CD14-positive monocyte (primary cell): ENCODE data around the gene FKBP1A. TPM values are rescaled to one million over a fixed set of nuclear protein-coding genes. Genes with fewer than 3 reads are reported as not detected.

Experiments
- DNase-seq, 3 donors: peaks; one replicate each; pipeline ENCODE4 v3.0.0-alpha.2; 2011 to 2022
- H2AFZ ChIP-seq: 2 replicates; pipeline ENCODE4 v1.6.0; 2012; ENCODE audit warnings: mild to moderate bottlenecking, low read depth, low read length, inconsistent platforms; ENCODE audit not compliant: insufficient read depth, poor library complexity, severe bottlenecking
- H3K27ac ChIP-seq, 2 donors: 1 replicate in 1 of 2; 2 replicates in 1 of 2; pipeline ENCODE4 v1.5.1; 2012 to 2013; ENCODE audit warnings: low read length in 2 of 2, control low read depth in 1 of 2, inconsistent platforms in 1 of 2, low read depth in 1 of 2, mild to moderate bottlenecking in 1 of 2
- H3K27me3 ChIP-seq, 2 donors: one replicate each; pipeline versions ENCODE4 v1.6.0 to v1.6.1; 2011 to 2013; ENCODE audit warnings: low read length in 2 of 2; ENCODE audit not compliant: control insufficient read depth in 2 of 2, insufficient read depth in 2 of 2
- H3K36me3 ChIP-seq, 2 donors: replicated peaks in 1 of 2; 1 replicate in 1 of 2; 2 replicates in 1 of 2; pipeline versions ENCODE4 v1.5.1 to v1.6.1; 2012 to 2013; ENCODE audit warnings: low read length in 2 of 2, control low read depth in 1 of 2, inconsistent platforms in 1 of 2, mild to moderate bottlenecking in 1 of 2; ENCODE audit not compliant: insufficient read depth in 2 of 2, control insufficient read depth in 1 of 2
- H3K4me1 ChIP-seq, 2 donors: 1 replicate in 1 of 2; 2 replicates in 1 of 2; pipeline versions ENCODE4 v1.5.1 to v1.6.1; 2012 to 2013; ENCODE audit warnings: low read length in 2 of 2, control low read depth in 1 of 2, inconsistent platforms in 1 of 2, mild to moderate bottlenecking in 1 of 2, moderate library complexity in 1 of 2; ENCODE audit not compliant: insufficient read depth in 2 of 2, control insufficient read depth in 1 of 2
- H3K4me2 ChIP-seq: replicated peaks from 2 replicates; pipeline ENCODE3; 2012; ENCODE audit warnings: low read length, moderate library complexity, mild to moderate bottlenecking; ENCODE audit not compliant: poor library complexity, severe bottlenecking; ENCODE audit errors: extremely low read depth
- H3K4me3 ChIP-seq, 3 experiments: fragments of 200-600 bp in 1 of 3; sonication (generic) in 1 of 3; replicated peaks in 1 of 3; 1 replicate in 2 of 3; 2 replicates in 1 of 3; pipeline ENCODE4 v1.5.1; 2011 to 2013; ENCODE audit warnings: low read length in 3 of 3, mild to moderate bottlenecking in 3 of 3, control low read depth in 2 of 3, low read depth in 2 of 3, inconsistent platforms in 1 of 3, moderate library complexity in 1 of 3
- H3K79me2 ChIP-seq: 2 replicates; pipeline ENCODE4 v1.6.0; 2012; ENCODE audit warnings: mild to moderate bottlenecking, control low read depth, inconsistent platforms, low read length, moderate library complexity; ENCODE audit not compliant: insufficient read depth
- H3K9ac ChIP-seq: 2 replicates; pipeline ENCODE4 v1.6.0; 2017; ENCODE audit warnings: low read length, mild to moderate bottlenecking; ENCODE audit not compliant: insufficient read depth, poor library complexity, severe bottlenecking
- H3K9me3 ChIP-seq, 2 donors: replicated peaks in 1 of 2; 1 replicate in 1 of 2; 2 replicates in 1 of 2; pipeline versions ENCODE4 v1.5.1 to v1.6.1; 2012 to 2013; ENCODE audit warnings: low read length in 2 of 2, control low read depth in 1 of 2; ENCODE audit not compliant: control insufficient read depth in 1 of 2, insufficient read depth in 1 of 2
- H4K20me1 ChIP-seq: 2 replicates; pipeline ENCODE4 v1.6.0; 2012; ENCODE audit warnings: mild to moderate bottlenecking, low read length, control low read depth, moderate library complexity; ENCODE audit not compliant: insufficient read depth
- H3K27ac Mint-ChIP-seq, 7 donors: one replicate each; pipeline ENCODE4 v1.8.0; 2020; ENCODE audit warnings: mild to moderate bottlenecking in 7 of 7, mixed read lengths in 7 of 7, moderate library complexity in 6 of 7, inconsistent platforms in 2 of 7
- H3K27me3 Mint-ChIP-seq, 3 donors: one replicate each; pipeline ENCODE4 v1.8.0; 2021 to 2022; ENCODE audit warnings: low read depth in 3 of 3, mild to moderate bottlenecking in 3 of 3, mixed read lengths in 3 of 3, moderate library complexity in 3 of 3, inconsistent platforms in 1 of 3
- H3K36me3 Mint-ChIP-seq, 2 donors: one replicate each; pipeline ENCODE4 v1.8.0; 2020; ENCODE audit warnings: mixed read lengths in 2 of 2, inconsistent platforms in 1 of 2, mild to moderate bottlenecking in 1 of 2
- H3K4me1 Mint-ChIP-seq: one replicate; pipeline ENCODE4 v1.8.0; 2020; ENCODE audit warnings: mild to moderate bottlenecking, mixed read lengths
- H3K4me3 Mint-ChIP-seq, 2 donors: one replicate each; pipeline ENCODE4 v1.8.0; 2020; ENCODE audit warnings: mild to moderate bottlenecking in 2 of 2, mixed read lengths in 2 of 2, moderate library complexity in 1 of 2
- H3K9me3 Mint-ChIP-seq, 7 donors: one replicate each; pipeline ENCODE4 v1.8.0; 2020 to 2022; ENCODE audit warnings: mixed read lengths in 7 of 7, mild to moderate bottlenecking in 6 of 7, moderate library complexity in 6 of 7, inconsistent platforms in 2 of 7
- WGBS: methylation state at CpG from one replicate; pipeline ENCODE4 v1.1.5; 2013; ENCODE audit warnings: missing lambda C conversion rate; ENCODE audit not compliant: insufficient coverage; 5-methylcytosine and 5-hydroxymethylcytosine counted together
- intact Hi-C, 2 donors: fragments of 100-400 bp; cut with micrococcal nuclease; formaldehyde crosslinking; loops; one replicate each; pipeline versions ENCODE4 v1.15.0 to v1.15.1; 2023
- polyA plus RNA-seq, 3 donors: library from polyadenylated mRNA; depleted of rRNA in 1 of 3; unstranded in 2 of 3; stranded (reverse) in 1 of 3; fragments of 300-500 nt in 2 of 3; fragments of >200 nt in 1 of 3; fragmentation: Illumina TruSeq in 2 of 3; gene quantifications; 1 replicate in 2 of 3; 2 replicates in 1 of 3; pipeline ENCODE4 v1.2.3, GENCODE V29; 2012 to 2021
- TF ChIP-seq, protein P1 (sequence below): fragments of 200-600 bp; IDR thresholded peaks from one replicate; pipeline ENCODE4 v1.8.0; 2022; ENCODE audit warnings: antibody characterized with exemption, mild to moderate bottlenecking

The FKBP1A gene
- polyA plus RNA-seq, 3 donors, result 155 to 268 (median 194) TPM

DNA sequence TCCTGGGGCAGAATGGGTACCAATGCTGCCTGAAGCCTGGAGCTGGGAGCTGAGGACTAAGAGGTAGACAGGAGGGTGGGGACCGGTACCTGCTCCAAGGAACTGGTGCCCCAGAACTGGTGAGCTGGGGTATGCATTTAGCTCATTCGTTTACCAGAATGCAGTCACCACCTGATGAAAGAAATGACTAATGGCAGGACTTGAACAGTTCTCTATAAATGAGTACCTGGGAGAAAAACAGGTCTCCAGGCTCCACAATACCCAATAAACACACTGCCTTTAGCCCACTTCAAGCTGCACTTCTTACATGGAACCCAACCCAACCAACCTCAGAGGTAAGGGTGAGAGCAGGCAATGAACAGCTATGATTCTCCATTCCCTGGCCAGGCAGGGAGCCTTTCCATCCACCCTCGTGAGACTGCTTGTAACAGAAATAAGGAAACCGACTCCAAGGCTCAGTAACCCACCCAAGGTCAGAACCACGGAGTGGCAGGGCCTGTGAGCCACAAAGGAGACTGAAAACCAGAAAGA, 15.4 kb downstream of the FKBP1A start:
- peaks cover 98% of the 10 kb centered on the region for H4K20me1 ChIP-seq
- peaks cover 28 to 62% of the 10 kb centered on the region in 2 donors for H3K36me3 Mint-ChIP-seq
- TF ChIP-seq, protein P1, sequence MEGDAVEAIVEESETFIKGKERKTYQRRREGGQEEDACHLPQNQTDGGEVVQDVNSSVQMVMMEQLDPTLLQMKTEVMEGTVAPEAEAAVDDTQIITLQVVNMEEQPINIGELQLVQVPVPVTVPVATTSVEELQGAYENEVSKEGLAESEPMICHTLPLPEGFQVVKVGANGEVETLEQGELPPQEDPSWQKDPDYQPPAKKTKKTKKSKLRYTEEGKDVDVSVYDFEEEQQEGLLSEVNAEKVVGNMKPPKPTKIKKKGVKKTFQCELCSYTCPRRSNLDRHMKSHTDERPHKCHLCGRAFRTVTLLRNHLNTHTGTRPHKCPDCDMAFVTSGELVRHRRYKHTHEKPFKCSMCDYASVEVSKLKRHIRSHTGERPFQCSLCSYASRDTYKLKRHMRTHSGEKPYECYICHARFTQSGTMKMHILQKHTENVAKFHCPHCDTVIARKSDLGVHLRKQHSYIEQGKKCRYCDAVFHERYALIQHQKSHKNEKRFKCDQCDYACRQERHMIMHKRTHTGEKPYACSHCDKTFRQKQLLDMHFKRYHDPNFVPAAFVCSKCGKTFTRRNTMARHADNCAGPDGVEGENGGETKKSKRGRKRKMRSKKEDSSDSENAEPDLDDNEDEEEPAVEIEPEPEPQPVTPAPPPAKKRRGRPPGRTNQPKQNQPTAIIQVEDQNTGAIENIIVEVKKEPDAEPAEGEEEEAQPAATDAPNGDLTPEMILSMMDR, result no peak
- H3K4me1 Mint-ChIP-seq, result peaks cover 85% of the 10 kb centered on the region
- peak overlapping the region; percentile 71 to 83 for H3K27ac ChIP-seq
- peaks cover 21 to 35% of the 10 kb centered on the region in 2 donors for H3K36me3 ChIP-seq
- H3K27me3 ChIP-seq, result no peaks in the 10 kb centered on the region
- intact Hi-C loops, result loop anchor here (2.0 to 5.0 kb wide), 3 partner anchors 15 to 57 kb away; partner anchors contain the start of genes SDCBP2 (in 2 of the 2) and FKBP1A (in 1 of the 2)
- peak overlapping the region; percentile 49 for H3K4me2 ChIP-seq
- H3K4me1 ChIP-seq, result peaks cover 69 to 79% of the 10 kb centered on the region in 2 donors
- no peak overlapping the region for H2AFZ ChIP-seq
- peaks cover 0 to 2% (median 2%) of the 10 kb centered on the region in 3 donors for H3K27me3 Mint-ChIP-seq
- peak overlapping the region in 1 of 2 donors; percentile 71 for H3K4me3 Mint-ChIP-seq
- peak overlapping the region in 1 of 3 experiments; percentile 46 for H3K4me3 ChIP-seq
- peak in 1 of 3 donors; percentile 37 for DNase-seq
- WGBS, result 36% methylated on average over 3 of the region's 5 CpGs
- peak overlapping the region; percentile 88 to 97 (median 94) for H3K27ac Mint-ChIP-seq
- no peaks in the 10 kb centered on the region for H3K9me3 Mint-ChIP-seq
- H3K9ac ChIP-seq, result no peak overlapping the region
- no peaks in the 10 kb centered on the region for H3K9me3 ChIP-seq
- peaks cover 91% of the 10 kb centered on the region for H3K79me2 ChIP-seq

DNA sequence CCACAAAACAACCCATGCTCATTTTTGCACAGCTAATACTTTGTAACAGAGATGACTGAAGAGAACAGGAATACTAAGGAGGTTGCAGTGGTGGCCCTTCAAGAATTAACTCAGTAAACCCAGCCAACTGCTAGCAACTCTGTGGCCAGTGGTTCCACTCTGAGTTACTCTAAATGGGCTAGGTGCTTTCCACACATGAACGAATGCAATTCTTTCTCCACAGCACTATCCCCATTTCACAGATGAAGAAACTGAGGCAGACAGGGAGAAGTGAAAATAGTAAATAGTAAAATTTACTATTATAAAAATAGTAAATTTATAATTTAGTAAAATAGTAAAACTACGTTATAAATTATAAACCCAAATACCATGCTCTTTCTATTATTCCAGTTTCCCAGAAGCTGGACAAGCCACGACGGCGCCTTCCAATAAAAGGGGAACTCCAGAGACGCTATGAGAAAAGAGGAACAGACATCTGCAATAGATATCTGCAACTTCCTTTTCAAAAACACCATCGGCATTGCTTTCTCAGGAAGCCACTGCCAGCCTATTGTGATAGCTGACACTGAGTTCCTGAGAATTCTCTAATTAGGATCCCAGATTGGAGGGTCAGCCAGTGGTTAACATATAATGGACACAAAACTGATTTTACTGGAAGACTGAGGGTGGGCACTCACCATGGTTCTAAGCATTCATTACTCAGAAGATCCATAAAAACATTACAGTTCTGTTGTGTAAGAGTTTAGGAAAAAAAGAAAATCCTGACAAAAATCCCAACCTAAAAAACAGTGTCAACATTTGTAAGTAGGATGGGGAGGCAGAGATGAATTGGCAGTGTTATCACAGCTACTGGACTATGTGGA, 16.2 kb downstream of the FKBP1A start:
- peak overlapping the region in 2 of 3 experiments; percentile 19 to 46 for H3K4me3 ChIP-seq
- peak overlapping the region; percentile 91 to 97 (median 94) for H3K27ac Mint-ChIP-seq

More for the DNA sequence above, 16.2 kb downstream of the FKBP1A start:
- Histone ChIP-seq H2AFZ (no peak overlapping the region), H3K79me2 (peaks cover 91% of the 10 kb centered on the region), H4K20me1 (peaks cover 98% of the 10 kb centered on the region), H3K4me1 (peaks cover 63 to 72% of the 10 kb centered on the region in 2 donors), H3K27me3 (no peaks in the 10 kb centered on the region), H3K36me3 (peaks cover 27 to 35% of the 10 kb centered on the region in 2 donors), H3K9me3 (no peaks in the 10 kb centered on the region), H3K9ac (peak overlapping the region; percentile 6), H3K4me2 (peak overlapping the region; percentile 59), H3K27ac (peak overlapping the region; percentile 71 to 83)
- peak; percentile 73 to 91 (median 89) for DNase-seq
- WGBS, result 0% methylated on average over 4 of the region's 7 CpGs
- TF ChIP-seq, protein P1, result no peak
- H3K4me1 Mint-ChIP-seq, result peaks cover 82% of the 10 kb centered on the region
- H3K36me3 Mint-ChIP-seq, result peaks cover 32 to 64% of the 10 kb centered on the region in 2 donors
- no peaks in the 10 kb centered on the region for H3K9me3 Mint-ChIP-seq
- H3K4me3 Mint-ChIP-seq, result peak overlapping the region in 1 of 2 donors; percentile 82
- intact Hi-C loops, result loop anchor here (2.0 to 5.0 kb wide), 3 partner anchors 16 to 58 kb away; partner anchors contain the start of genes SDCBP2 (in 2 of the 2) and FKBP1A (in 1 of the 2)
- H3K27me3 Mint-ChIP-seq, result peaks cover 0 to 2% (median 2%) of the 10 kb centered on the region in 3 donors
